ENCODE measurements around the gene GALNTL6. TPM values are rescaled to one million over a fixed set of nuclear protein-coding genes. Genes with fewer than 3 reads are reported as not detected.
"Not testable (repeated sequence)": the region's sequence is repeated elsewhere in the genome, so short reads cannot be mapped to it uniquely, and the experiment has no call there.

The GALNTL6 gene
- total RNA-seq, 2 donors from 2014 or later: not detected

GRCh38 chr4:172977491-172978041, 1164.4 kb downstream of the GALNTL6 start:
- not testable (repeated sequence) for H3K4me3 Mint-ChIP-seq; H3K27ac Mint-ChIP-seq; H3K9me3 Mint-ChIP-seq; H3K27me3 Mint-ChIP-seq (ENCODE audit: low read depth); H3K4me1 Mint-ChIP-seq (ENCODE audit: low read depth); H3K36me3 Mint-ChIP-seq (ENCODE audit: insufficient read depth in 2 of 2); ATAC-seq (replicated peaks in 1 of 2); DNase-seq

- Mint-ChIP-seq H3K36me3 (ENCODE audit: insufficient read depth in 2 of 2) (no peaks in the 10 kb centered on the region), H3K27me3 (ENCODE audit: low read depth) (no peaks in the 10 kb centered on the region), H3K4me3 (no peak overlapping the region), H3K4me1 (ENCODE audit: low read depth) (no peaks in the 10 kb centered on the region), H3K27ac (no peak overlapping the region), H3K9me3 (no peaks in the 10 kb centered on the region)
- DNase-seq: no peak
- no peak for ATAC-seq (replicated peaks in 1 of 2)
Measured at GRCh38 chr4:172978848-172979247, 1165.6 kb downstream of the GALNTL6 start.

GRCh38 chr4:172979332-172979731, 1166.1 kb downstream of the GALNTL6 start:
- Mint-ChIP-seq H3K27ac (no peak overlapping the region), H3K4me1 (ENCODE audit: low read depth) (no peaks in the 10 kb centered on the region), H3K27me3 (ENCODE audit: low read depth) (no peaks in the 10 kb centered on the region), H3K4me3 (no peak overlapping the region), H3K36me3 (ENCODE audit: insufficient read depth in 2 of 2) (no peaks in the 10 kb centered on the region), H3K9me3 (no peaks in the 10 kb centered on the region)
- no peak for DNase-seq
- ATAC-seq (replicated peaks in 1 of 2): no peak

GRCh38 chr4:172980219-172980618, 1167.0 kb downstream of the GALNTL6 start:
- H3K4me3 Mint-ChIP-seq: no peak overlapping the region
- no peak overlapping the region for H3K27ac Mint-ChIP-seq
- DNase-seq (no peak), ATAC-seq (replicated peaks in 1 of 2) (no peak)
- no peaks in the 10 kb centered on the region for H3K36me3 Mint-ChIP-seq (ENCODE audit: insufficient read depth in 2 of 2)
- H3K27me3 Mint-ChIP-seq (ENCODE audit: low read depth): no peaks in the 10 kb centered on the region
- H3K4me1 Mint-ChIP-seq (ENCODE audit: low read depth): no peaks in the 10 kb centered on the region
- H3K9me3 Mint-ChIP-seq: no peaks in the 10 kb centered on the region

- Mint-ChIP-seq H3K4me1 (ENCODE audit: low read depth) (no peaks in the 10 kb centered on the region), H3K9me3 (peaks cover 0 to 2% of the 10 kb centered on the region in 2 donors), H3K27ac (no peak overlapping the region), H3K36me3 (ENCODE audit: insufficient read depth in 2 of 2) (no peaks in the 10 kb centered on the region), H3K27me3 (ENCODE audit: low read depth) (no peaks in the 10 kb centered on the region), H3K4me3 (no peak overlapping the region)
- DNase-seq (no peak), ATAC-seq (replicated peaks in 1 of 2) (no peak)
Measured at GRCh38 chr4:172982151-172982590, 1169.0 kb downstream of the GALNTL6 start.

- H3K27ac Mint-ChIP-seq: no peak overlapping the region
- ATAC-seq (replicated peaks in 1 of 2): no peak
- H3K9me3 Mint-ChIP-seq: peaks cover under 1 to 2% of the 10 kb centered on the region in 2 donors
- no peaks in the 10 kb centered on the region for H3K4me1 Mint-ChIP-seq (ENCODE audit: low read depth)
- no peak overlapping the region for H3K4me3 Mint-ChIP-seq
- no peaks in the 10 kb centered on the region for H3K27me3 Mint-ChIP-seq (ENCODE audit: low read depth)
- H3K36me3 Mint-ChIP-seq (ENCODE audit: insufficient read depth in 2 of 2): no peaks in the 10 kb centered on the region
- no peak for DNase-seq
Measured at GRCh38 chr4:172983014-172983413, 1169.8 kb downstream of the GALNTL6 start.

GRCh38 chr4:172983631-172984030, 1170.4 kb downstream of the GALNTL6 start:
- DNase-seq: no peak
- Mint-ChIP-seq H3K4me1 (ENCODE audit: low read depth) (no peaks in the 10 kb centered on the region), H3K4me3 (no peak overlapping the region), H3K27ac (no peak overlapping the region), H3K9me3 (peaks cover 2 to 4% of the 10 kb centered on the region in 2 donors), H3K36me3 (ENCODE audit: insufficient read depth in 2 of 2) (no peaks in the 10 kb centered on the region), H3K27me3 (ENCODE audit: low read depth) (no peaks in the 10 kb centered on the region)
- no peak for ATAC-seq (replicated peaks in 1 of 2)

- ATAC-seq (replicated peaks in 1 of 2): no peak
- Mint-ChIP-seq H3K27me3 (ENCODE audit: low read depth) (no peaks in the 10 kb centered on the region), H3K4me3 (no peak overlapping the region), H3K27ac (no peak overlapping the region), H3K9me3 (peaks cover 2 to 4% of the 10 kb centered on the region in 2 donors), H3K4me1 (ENCODE audit: low read depth) (no peaks in the 10 kb centered on the region), H3K36me3 (ENCODE audit: insufficient read depth in 2 of 2) (no peaks in the 10 kb centered on the region)
- no peak for DNase-seq
Measured at GRCh38 chr4:172985552-172985951, 1172.3 kb downstream of the GALNTL6 start.

- ATAC-seq (replicated peaks in 1 of 2): no peak
- Mint-ChIP-seq H3K9me3 (peaks cover 2 to 4% of the 10 kb centered on the region in 2 donors), H3K27ac (no peak overlapping the region), H3K4me3 (no peak overlapping the region), H3K4me1 (ENCODE audit: low read depth) (no peaks in the 10 kb centered on the region), H3K36me3 (ENCODE audit: insufficient read depth in 2 of 2) (no peaks in the 10 kb centered on the region), H3K27me3 (ENCODE audit: low read depth) (no peaks in the 10 kb centered on the region)
- DNase-seq: no peak
Measured at GRCh38 chr4:172986114-172986513, 1172.9 kb downstream of the GALNTL6 start.

GRCh38 chr4:172989984-172990820, 1177.0 kb downstream of the GALNTL6 start:
- Mint-ChIP-seq H3K4me1 (ENCODE audit: low read depth) (no peaks in the 10 kb centered on the region), H3K27ac (no peak overlapping the region), H3K9me3 (peaks cover 2 to 4% of the 10 kb centered on the region in 2 donors), H3K27me3 (ENCODE audit: low read depth) (peaks cover 8% of the 10 kb centered on the region), H3K36me3 (ENCODE audit: insufficient read depth in 2 of 2) (no peaks in the 10 kb centered on the region), H3K4me3 (no peak overlapping the region)
- ATAC-seq (replicated peaks in 1 of 2) (no peak), DNase-seq (no peak)

GRCh38 chr4:172992648-172993378, 1179.6 kb downstream of the GALNTL6 start:
- Mint-ChIP-seq H3K36me3 (ENCODE audit: insufficient read depth in 2 of 2) (no peaks in the 10 kb centered on the region), H3K9me3 (peaks cover 0 to 4% of the 10 kb centered on the region in 2 donors), H3K4me3 (no peak overlapping the region), H3K27me3 (ENCODE audit: low read depth) (peaks cover 18% of the 10 kb centered on the region), H3K27ac (no peak overlapping the region), H3K4me1 (ENCODE audit: low read depth) (peaks cover 11% of the 10 kb centered on the region)
- ATAC-seq (replicated peaks in 1 of 2) (no peak), DNase-seq (no peak)

GRCh38 chr4:172995161-172995560, 1182.0 kb downstream of the GALNTL6 start:
- DNase-seq: no peak
- Mint-ChIP-seq H3K4me1 (ENCODE audit: low read depth) (peaks cover 11% of the 10 kb centered on the region), H3K4me3 (no peak overlapping the region), H3K27me3 (ENCODE audit: low read depth) (peaks cover 33% of the 10 kb centered on the region), H3K27ac (no peak overlapping the region), H3K9me3 (no peaks in the 10 kb centered on the region), H3K36me3 (ENCODE audit: insufficient read depth in 2 of 2) (no peaks in the 10 kb centered on the region)
- no peak for ATAC-seq (replicated peaks in 1 of 2)

- no peak overlapping the region for H3K4me3 Mint-ChIP-seq
- ATAC-seq (replicated peaks in 1 of 2): no peak
Measured at GRCh38 chr4:172995704-172996103, 1182.5 kb downstream of the GALNTL6 start.

More at GRCh38 chr4:172995704-172996103, 1182.5 kb downstream of the GALNTL6 start:
- peaks cover 11% of the 10 kb centered on the region for H3K4me1 Mint-ChIP-seq (ENCODE audit: low read depth)
- peaks cover 33% of the 10 kb centered on the region for H3K27me3 Mint-ChIP-seq (ENCODE audit: low read depth)
- H3K9me3 Mint-ChIP-seq: no peaks in the 10 kb centered on the region
- no peak for DNase-seq
- H3K36me3 Mint-ChIP-seq (ENCODE audit: insufficient read depth in 2 of 2): no peaks in the 10 kb centered on the region
- no peak overlapping the region for H3K27ac Mint-ChIP-seq
